Endothelial cell of umbilical vein (primary cell): ENCODE results near the gene APBB2. TPM values are rescaled to one million over a fixed set of nuclear protein-coding genes. Genes with fewer than 3 reads are reported as not detected.

ENCODE experiments used
- BruUV-seq: library from RNA; stranded (reverse); fragments of 400-500 nt; replicated peaks from 2 replicates; lab custom pipeline; 2021; lab: Mats Ljungman, UMichigan
- CTCF ChIA-PET: fragments of 300-600, 350-600 bp; sonication (Branson Sonifier 250); formaldehyde crosslinking; loops from one replicate; lab custom pipeline; 2021; ENCODE audit warnings: antibody characterized with exemption, inconsistent platforms; lab: Charles Lee
- POLR2A ChIA-PET: fragments of 300-600, 350-600 bp; sonication (Branson Sonifier 250); formaldehyde crosslinking; loops from one replicate; lab custom pipeline; 2021; ENCODE audit warnings: antibody characterized with exemption, inconsistent platforms; lab: Charles Lee
- DNase-seq: peaks from one replicate; pipeline ENCODE4 v3.0.0-alpha.2; 2011; ENCODE audit warnings: low read depth, low spot score
- FAIRE-seq: peaks from 2 replicates; lab custom pipeline; 2011; peaks lifted over from hg19 to GRCh38; lab: Jason Lieb, UNC
- H2AFZ ChIP-seq: 2 replicates; pipeline ENCODE4 v1.6.0; 2012; ENCODE audit warnings: low read depth, low read length, control low read depth, inconsistent platforms
- H3K27ac ChIP-seq: 2 replicates; pipeline ENCODE4 v1.5.1; 2011; ENCODE audit warnings: low read depth, mild to moderate bottlenecking, control low read depth, low read length, moderate library complexity; ENCODE audit not compliant: insufficient read depth
- H3K27me3 ChIP-seq, 2 experiments: 2 replicates each; pipeline versions ENCODE4 v1.6.0 to v1.6.1; 2011; ENCODE audit warnings: low read length in 2 of 2, mixed read lengths in 1 of 2; ENCODE audit not compliant: control insufficient read depth in 2 of 2, insufficient read depth in 2 of 2
- H3K36me3 ChIP-seq, 2 experiments: 2 replicates in 1 of 2; 3 replicates in 1 of 2; pipeline ENCODE4 v1.5.1; 2011; ENCODE audit warnings: low read length in 2 of 2, mild to moderate bottlenecking in 1 of 2, moderate library complexity in 1 of 2; ENCODE audit not compliant: control insufficient read depth in 2 of 2, insufficient read depth in 2 of 2; ENCODE audit errors: extremely low read depth in 1 of 2
- H3K4me1 ChIP-seq: 3 replicates; pipeline ENCODE4 v1.5.1; 2011; ENCODE audit warnings: mild to moderate bottlenecking, low read length; ENCODE audit not compliant: control insufficient read depth, insufficient read depth; ENCODE audit errors: extremely low read depth
- H3K4me2 ChIP-seq: 2 replicates; pipeline ENCODE4 v1.6.1; 2011; ENCODE audit warnings: low read length, control low read depth, mixed read lengths; ENCODE audit not compliant: insufficient read depth
- H3K4me3 ChIP-seq, 3 experiments: fragments of 200-600 bp in 1 of 3; sonication (generic), shearing (Covaris generic) in 1 of 3; replicated peaks in 1 of 3; 2 replicates each; pipeline ENCODE4 v1.5.1; 2011 to 2016; ENCODE audit warnings: control low read depth in 3 of 3, low read length in 3 of 3, mild to moderate bottlenecking in 2 of 3, inconsistent platforms in 1 of 3, low read depth in 1 of 3, moderate library complexity in 1 of 3; ENCODE audit not compliant: insufficient read depth in 1 of 3
- H3K79me2 ChIP-seq: 2 replicates; pipeline ENCODE4 v1.6.0; 2012; ENCODE audit warnings: low read length, inconsistent platforms; ENCODE audit not compliant: control insufficient read depth, insufficient read depth
- H3K9ac ChIP-seq: replicated peaks from 2 replicates; pipeline ENCODE3; 2011; ENCODE audit warnings: low read length, control low read depth; ENCODE audit not compliant: insufficient read depth; ENCODE audit errors: extremely low read depth
- H3K9me1 ChIP-seq: replicated peaks from 3 replicates; pipeline ENCODE4 v1.6.0; 2011; ENCODE audit warnings: mild to moderate bottlenecking, low read length; ENCODE audit not compliant: control insufficient read depth, insufficient read depth; ENCODE audit errors: extremely low read depth
- H3K9me3 ChIP-seq: replicated peaks from 2 replicates; pipeline ENCODE4 v1.5.1; 2012; ENCODE audit warnings: low read length, inconsistent platforms; ENCODE audit not compliant: control insufficient read depth, insufficient read depth
- H4K20me1 ChIP-seq: replicated peaks from 2 replicates; pipeline ENCODE3; 2011; ENCODE audit warnings: mild to moderate bottlenecking, low read length; ENCODE audit not compliant: control insufficient read depth, insufficient read depth; ENCODE audit errors: extremely low read depth
- FOS ChIP-seq: IDR thresholded peaks from 2 replicates; pipeline ENCODE4 v1.6.1; 2011; ENCODE audit warnings: mild to moderate bottlenecking, low read length, moderate library complexity, borderline replicate concordance; ENCODE audit not compliant: insufficient read depth
- JUN ChIP-seq: IDR thresholded peaks from 2 replicates; pipeline ENCODE4 v1.6.1; 2011; ENCODE audit warnings: borderline replicate concordance, low read depth; ENCODE audit not compliant: insufficient read length, insufficient read depth
- dilution Hi-C: fragments of 300-500 bp; cut with MboI; formaldehyde crosslinking; loops from one replicate; pipeline ENCODE4 v1.15.0; 2019; ENCODE audit warnings: low sequenced_read_pairs; ENCODE audit not compliant: extremely low pct_ligation_motif_present
- intact Hi-C: fragments of 100-400 bp; cut with micrococcal nuclease; formaldehyde crosslinking; loops from one replicate; pipeline ENCODE4 v1.10.0; 2022
- polyA plus RNA-seq, 4 experiments: library from polyadenylated mRNA; depleted of rRNA in 3 of 4; stranded (reverse) in 3 of 4; unstranded in 1 of 4; fragments of >200 nt; gene quantifications; 2 replicates each; pipeline versions ENCODE4 v1.2.1 to v1.2.3, GENCODE V29; 2011 to 2012; ENCODE audit warnings: missing spikeins in 1 of 4
- total RNA-seq: library from RNA; stranded (reverse); gene quantifications from 2 replicates; pipeline ENCODE4 v1.2.3, GENCODE V29; 2021
- TF ChIP-seq, protein P1 (sequence below), 2 donors: IDR thresholded peaks; 1 replicate in 1 of 2; 2 replicates in 1 of 2; pipeline ENCODE4 v1.5.1; 2011; ENCODE audit warnings: low read length in 2 of 2, mild to moderate bottlenecking in 2 of 2, moderate library complexity in 2 of 2, control low read depth in 1 of 2, inconsistent platforms in 1 of 2, low read depth in 1 of 2; ENCODE audit not compliant: insufficient read depth in 1 of 2; ENCODE audit errors: extremely low read depth in 1 of 2

APBB2 gene
- total and polyA plus RNA-seq, 2 donors (not counting 3 experiments of a cell fraction or from before 2014, with no cell fraction given), result 79.8 to 124 TPM

DNA sequence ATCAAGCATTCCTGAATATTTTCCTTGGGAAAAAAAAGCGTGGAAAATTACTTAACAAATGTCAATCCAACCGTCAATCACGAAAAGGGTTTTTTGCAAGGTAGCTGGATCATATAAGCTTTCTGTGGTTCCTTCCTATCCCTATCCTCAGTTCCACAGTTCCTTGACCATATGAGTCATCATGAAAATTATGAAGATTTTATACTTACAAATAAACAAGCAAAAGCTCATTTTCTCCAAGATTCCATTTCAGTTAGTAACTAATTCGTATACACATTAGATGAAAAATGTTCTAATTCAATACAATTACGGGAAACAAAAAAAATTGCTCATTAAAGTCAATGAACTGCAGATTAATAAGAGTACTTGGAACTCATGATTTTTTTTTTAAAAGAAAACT, 235.8 kb downstream of the APBB2 start:
- Histone ChIP-seq H3K9me3 (no peaks in the 10 kb centered on the region), H3K9me1 (no peaks in the 10 kb centered on the region), H3K27ac (no peak overlapping the region), H3K9ac (no peak overlapping the region), H2AFZ (no peak overlapping the region), H4K20me1 (no peaks in the 10 kb centered on the region), H3K36me3 (no peaks in the 10 kb centered on the region), H3K27me3 (no peaks in the 10 kb centered on the region), H3K4me2 (no peak overlapping the region), H3K4me3 (no peak overlapping the region), H3K79me2 (peaks cover 39% of the 10 kb centered on the region), H3K4me1 (peaks cover 8% of the 10 kb centered on the region)
- TF ChIP-seq FOS (peak; percentile 24), JUN (no peak)
- dilution Hi-C loops, result no loop called here
- FAIRE-seq (no peak), DNase-seq (no peak)
- ChIA-PET POLR2A (interaction anchor here (0.7 kb wide), 1 partner anchor 103 kb away, joined by 3 read pairs; no protein-coding TSS in a partner anchor), CTCF (interaction anchor here (1.1 to 9.3 kb wide), 10 partner anchors 15 to 278 kb away, joined by 3 to 179 read pairs (median 4); partner anchors contain the start of genes APBB2 and UCHL1)
- intact Hi-C loops, result loop anchor here (5.0 kb wide), 1 partner anchor 51 kb away; no protein-coding TSS in a partner anchor
- BruUV-seq, result no TSS peak

DNA sequence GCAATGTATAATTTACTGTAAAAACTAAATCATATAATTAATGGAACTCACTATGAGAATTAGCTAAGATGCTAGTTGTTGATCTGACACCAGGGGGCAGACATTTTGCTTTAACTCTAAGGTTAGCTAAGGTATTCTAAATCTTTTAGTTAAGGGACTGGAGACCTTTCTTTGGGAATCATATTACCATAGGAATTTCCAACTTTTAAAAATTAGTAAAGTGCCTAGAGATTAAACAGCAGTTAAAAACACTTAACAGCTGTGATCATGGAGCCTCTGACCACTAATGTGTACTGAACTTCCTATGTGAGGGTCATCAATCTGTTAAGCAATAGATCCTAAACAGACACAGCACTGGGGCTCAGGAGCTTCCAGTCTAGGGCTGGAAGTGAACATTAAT, 238.0 kb downstream of the APBB2 start:
- no peaks in the 10 kb centered on the region for H3K9me3 ChIP-seq
- BruUV-seq, result no TSS peak
- peak; percentile 76 for DNase-seq
- intact Hi-C loops, result loop anchor here (1.0 to 5.0 kb wide), 3 partner anchors 49 to 236 kb away; no protein-coding TSS in a partner anchor
- peaks cover 8% of the 10 kb centered on the region for H3K4me1 ChIP-seq
- POLR2A ChIA-PET, result interaction anchor here (0.7 kb wide), 1 partner anchor 184 kb away, joined by 3 read pairs; no protein-coding TSS in a partner anchor
- no peak overlapping the region for H3K4me2 ChIP-seq
- H3K4me3 ChIP-seq, result no peak overlapping the region
- H2AFZ ChIP-seq, result no peak overlapping the region
- no peak overlapping the region for H3K9ac ChIP-seq
- H4K20me1 ChIP-seq, result no peaks in the 10 kb centered on the region
- peaks cover 36% of the 10 kb centered on the region for H3K79me2 ChIP-seq
- TF ChIP-seq, protein P1, sequence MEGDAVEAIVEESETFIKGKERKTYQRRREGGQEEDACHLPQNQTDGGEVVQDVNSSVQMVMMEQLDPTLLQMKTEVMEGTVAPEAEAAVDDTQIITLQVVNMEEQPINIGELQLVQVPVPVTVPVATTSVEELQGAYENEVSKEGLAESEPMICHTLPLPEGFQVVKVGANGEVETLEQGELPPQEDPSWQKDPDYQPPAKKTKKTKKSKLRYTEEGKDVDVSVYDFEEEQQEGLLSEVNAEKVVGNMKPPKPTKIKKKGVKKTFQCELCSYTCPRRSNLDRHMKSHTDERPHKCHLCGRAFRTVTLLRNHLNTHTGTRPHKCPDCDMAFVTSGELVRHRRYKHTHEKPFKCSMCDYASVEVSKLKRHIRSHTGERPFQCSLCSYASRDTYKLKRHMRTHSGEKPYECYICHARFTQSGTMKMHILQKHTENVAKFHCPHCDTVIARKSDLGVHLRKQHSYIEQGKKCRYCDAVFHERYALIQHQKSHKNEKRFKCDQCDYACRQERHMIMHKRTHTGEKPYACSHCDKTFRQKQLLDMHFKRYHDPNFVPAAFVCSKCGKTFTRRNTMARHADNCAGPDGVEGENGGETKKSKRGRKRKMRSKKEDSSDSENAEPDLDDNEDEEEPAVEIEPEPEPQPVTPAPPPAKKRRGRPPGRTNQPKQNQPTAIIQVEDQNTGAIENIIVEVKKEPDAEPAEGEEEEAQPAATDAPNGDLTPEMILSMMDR (IDR thresholded peaks at IDR 0.05; ENCODE audit: extremely low read depth in 1 of 2, insufficient read depth in 1 of 2, low read depth in 1 of 2, low read length in 2 of 2), result peak; percentile 37 to 44
- no peak for TF ChIP-seq FOS
- H3K27me3 ChIP-seq, result no peaks in the 10 kb centered on the region
- dilution Hi-C loops, result no loop called here
- peak; percentile 68 for FAIRE-seq
- CTCF ChIA-PET, result interaction anchor here (0.6 to 9.3 kb wide), 59 partner anchors 9 to 303 kb away, joined by 3 to 179 read pairs (median 5); partner anchors contain the start of gene APBB2
- H3K9me1 ChIP-seq, result no peaks in the 10 kb centered on the region
- H3K36me3 ChIP-seq, result no peaks in the 10 kb centered on the region
- H3K27ac ChIP-seq, result peak overlapping the region; percentile 5
